GM18526 (cell line): ENCODE measurements around the gene SIL1.

Experiments
- POLR2A ChIP-seq: IDR thresholded peaks from 3 replicates; pipeline ENCODE4 v1.6.1; 2011; ENCODE audit not compliant: insufficient read length; ENCODE audit errors: extremely low read depth

SIL1 gene

DNA sequence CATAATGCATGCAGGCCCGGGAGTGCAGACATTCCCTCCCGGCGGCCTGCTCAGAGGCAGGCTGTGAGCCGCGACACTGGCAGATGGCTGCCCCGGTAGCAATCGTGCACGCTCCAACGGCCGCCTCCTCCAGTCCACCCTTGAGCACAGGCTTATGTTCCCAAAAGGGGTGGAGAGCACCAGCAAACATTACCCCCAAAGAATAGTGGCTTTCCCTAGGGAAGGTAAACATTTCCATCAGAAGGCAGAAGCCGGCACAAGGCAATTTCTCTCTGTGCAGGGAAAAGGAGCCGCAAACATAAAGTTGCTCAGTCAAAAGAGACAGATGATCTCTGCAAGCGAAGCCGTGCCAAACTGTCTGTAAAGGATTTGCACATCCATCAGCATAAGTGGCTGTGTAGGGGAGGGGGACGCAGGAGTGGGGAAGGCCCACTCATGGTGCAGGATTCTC is 92.5 kb downstream of the SIL1 start:
- no peak for TF ChIP-seq POLR2A

DNA sequence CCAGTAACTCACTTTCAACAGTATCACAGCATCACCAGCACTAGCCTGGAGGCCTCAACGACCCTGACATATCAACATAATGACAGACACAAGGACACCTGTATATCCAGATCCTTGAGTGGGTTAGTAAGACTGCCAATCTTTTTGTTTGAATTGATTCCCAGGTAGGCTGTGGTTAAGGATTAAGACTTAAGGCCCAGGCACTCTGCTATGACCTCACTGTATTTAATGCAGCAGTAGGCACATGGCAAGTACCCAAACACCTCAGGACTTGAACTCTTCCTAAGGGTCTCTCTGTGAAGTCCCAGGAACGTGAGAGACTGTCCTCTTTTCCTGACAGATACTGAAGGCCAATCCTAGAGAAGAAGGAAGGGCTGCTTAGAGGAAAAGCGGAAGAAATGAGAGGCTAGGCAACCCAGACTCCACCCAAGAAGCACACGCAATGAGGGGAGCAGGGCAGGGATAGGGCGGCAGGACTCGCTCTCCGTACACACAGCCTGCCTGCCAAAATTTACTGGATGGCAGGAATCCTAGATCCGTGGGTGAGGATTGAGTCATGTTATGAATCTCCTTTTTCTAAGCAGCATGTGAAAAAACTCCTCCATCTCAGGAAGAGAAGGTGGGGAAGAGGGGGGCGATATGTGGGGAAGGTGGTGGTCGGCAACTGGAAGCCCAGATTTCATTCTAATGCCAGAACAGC is 93.4 kb downstream of the SIL1 start:
- TF ChIP-seq POLR2A, result no peak

DNA sequence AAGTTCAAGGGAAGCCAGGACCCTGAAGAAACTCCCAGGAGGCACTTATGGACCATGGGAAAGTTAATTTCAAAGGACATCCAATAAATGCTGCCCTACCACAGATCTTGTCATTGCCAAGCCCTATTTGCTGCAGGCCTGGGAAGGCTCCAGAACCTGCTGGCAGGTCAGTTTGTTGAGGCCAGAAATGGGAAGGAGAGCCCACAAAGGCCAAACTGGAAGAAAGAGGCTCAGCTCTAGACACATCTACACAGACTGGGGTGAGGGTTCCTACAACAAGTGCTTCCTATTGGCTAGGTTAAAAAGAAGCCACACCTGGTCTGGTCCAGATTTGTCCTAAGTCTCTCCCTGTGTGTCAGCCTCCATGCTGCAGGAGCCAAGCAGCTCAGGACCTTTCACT is 94.4 kb downstream of the SIL1 start:
- TF ChIP-seq POLR2A, result no peak

DNA sequence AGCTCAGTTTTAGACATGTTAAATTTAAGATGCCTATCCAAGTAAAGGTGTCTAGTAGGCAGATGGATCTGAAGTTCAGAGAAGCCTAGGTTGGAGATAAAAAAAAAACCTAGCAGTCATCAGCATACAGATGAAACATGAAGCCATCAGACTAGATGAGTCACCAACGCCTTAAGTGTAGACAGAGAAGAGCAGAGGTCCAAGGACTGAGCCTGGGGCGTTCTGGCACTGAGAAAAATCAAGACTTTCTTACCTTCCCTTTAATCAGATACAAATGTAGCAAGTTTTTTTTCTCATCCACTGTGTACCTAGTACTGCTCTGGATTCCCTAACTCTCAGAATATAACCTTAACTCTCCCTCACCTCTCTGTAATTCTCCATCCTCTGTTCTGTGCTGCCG is 97.3 kb downstream of the SIL1 start:
- no peak for TF ChIP-seq POLR2A

DNA sequence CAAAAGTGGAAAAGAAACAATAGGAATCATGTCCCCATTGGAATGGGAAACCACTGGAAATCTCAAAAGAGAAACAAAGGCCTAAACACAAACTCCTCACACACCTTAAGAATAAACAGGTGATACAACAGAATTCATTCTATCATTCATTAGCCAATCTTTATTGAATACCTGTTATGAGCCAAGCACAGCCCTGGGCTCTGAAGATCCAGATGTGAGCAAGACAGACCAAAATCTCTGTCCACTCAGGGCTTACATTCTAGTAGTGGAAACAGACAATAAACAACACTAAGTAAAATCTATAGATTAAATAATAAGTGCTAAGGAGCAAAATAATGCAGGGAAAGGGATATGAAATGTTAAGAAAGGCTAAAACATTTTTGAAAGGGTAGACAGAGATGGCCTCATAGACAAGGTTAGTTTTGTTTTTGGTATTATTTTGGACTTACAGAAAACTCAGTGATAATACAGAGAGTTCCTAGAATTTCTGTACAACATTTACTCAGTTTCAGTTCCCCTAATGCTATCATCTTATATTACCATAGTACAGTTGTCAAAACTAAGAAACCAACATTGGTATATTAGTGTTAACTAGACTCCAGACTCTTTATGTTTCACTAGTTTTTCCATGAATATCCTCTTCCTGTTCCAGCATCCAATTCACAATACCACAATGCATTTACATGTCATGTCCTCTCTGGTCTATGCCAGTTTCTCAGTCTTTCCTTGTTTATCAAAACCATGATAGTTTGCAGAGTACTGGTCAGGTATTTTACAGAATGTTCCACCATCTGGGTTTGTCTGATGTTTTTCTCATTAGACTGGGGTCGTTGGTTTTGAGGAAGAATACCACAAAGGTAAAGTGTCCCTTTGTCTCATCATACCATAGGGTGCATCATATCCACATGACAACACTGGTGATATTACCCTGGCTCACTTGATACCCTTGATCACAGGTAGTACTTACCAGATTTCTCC is 103.7 kb downstream of the SIL1 start:
- no peak for TF ChIP-seq POLR2A

DNA sequence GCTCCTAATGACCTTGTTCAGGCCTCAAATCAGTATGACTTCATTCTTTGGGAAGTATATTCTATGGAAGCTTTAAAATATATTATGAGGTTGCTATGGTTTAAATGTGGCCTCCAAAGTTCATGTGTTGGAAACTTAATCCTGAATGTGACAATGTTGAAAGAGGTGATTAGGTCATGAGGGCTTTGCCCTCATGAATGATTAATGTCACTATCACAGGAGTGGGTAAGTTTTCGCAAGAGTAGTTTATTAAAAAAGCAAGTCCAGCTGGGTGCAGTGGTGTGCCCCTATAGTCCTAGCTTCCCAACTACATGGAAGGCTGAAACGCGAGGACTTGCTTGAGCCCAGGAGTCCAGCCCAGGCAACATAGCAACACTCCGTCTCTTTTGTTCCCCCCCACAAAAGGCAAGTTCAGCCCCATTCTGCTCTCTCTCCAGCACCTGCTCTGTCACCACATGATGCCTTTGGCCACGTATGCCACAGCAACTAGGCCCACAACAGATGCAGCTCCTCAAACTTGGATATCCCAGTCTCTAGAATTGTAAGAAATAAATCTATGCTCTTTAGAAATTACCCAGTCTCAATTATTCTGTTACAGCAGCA is 105.3 kb downstream of the SIL1 start:
- no peak for TF ChIP-seq POLR2A

DNA sequence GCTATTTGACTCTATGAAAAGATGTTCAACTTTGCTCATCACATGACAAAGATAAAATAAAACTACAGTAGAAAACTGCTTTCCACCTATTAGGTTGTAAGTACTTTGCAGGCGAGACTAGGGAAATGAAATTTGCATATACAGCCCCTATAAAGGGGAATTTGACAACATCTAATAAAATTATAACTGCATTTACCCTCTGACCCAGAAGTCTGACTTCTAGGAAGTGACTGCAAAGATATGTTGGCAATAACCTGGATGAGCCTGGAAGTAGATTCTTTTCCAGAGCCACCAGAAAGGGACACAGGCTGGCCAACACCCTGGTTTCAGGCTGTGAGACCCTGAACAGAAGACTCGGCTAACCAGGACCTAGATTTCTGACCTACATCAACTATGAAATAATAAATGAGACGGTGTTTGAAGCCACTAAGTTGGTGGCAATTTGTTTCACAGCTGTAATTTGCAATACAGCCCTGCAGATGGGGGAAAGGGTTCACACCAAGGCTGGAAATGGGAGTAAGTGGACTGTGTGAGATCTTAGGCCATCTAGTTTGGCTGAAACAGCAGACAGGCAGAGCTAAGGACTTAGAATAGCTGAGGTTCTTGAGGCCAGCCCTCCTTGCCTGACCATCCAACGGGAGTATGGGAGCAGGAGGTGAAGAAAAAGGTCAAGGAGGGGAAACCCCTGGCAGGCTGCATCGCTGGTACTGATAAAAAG is 106.6 kb downstream of the SIL1 start:
- TF ChIP-seq POLR2A, result no peak

DNA sequence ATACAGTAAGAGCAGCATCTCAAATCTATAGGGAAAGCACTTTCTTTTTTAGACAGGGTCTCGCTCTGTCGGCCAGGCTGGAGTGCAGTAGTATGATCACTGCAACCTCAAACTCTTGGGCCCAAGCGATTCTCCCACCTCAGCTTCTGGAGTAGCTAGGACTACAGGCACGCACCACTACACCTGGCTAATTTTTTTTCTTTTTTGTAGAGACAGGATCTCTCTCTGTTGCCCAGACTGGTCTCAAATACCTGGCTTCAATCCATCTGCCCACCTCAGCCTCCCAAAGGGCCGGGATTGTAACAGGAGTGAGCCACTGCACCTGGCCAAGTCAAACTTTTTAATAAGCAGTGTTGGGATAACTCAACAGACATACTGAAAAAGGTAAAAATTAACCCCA is 107.6 kb downstream of the SIL1 start:
- no peak for TF ChIP-seq POLR2A

DNA sequence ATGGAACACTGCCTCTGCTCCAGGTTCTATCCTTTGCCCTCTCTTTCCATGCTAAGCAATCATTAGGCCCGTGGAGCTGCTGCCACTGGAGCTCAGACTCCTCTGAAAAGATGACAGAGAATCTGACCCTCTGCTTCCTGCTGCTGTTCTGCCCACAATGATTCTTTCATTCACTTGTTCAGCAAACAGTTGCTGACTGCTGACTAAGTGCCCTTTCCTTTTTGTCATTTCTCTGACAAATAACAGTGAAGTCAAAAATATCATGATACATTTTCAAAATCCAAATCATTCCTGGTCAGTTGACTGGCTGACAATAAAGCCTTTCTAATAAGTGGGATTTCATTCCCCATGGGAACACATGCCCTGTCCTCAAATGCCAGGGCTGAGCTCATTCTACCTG is 110.1 kb downstream of the SIL1 start:
- no peak for TF ChIP-seq POLR2A

DNA sequence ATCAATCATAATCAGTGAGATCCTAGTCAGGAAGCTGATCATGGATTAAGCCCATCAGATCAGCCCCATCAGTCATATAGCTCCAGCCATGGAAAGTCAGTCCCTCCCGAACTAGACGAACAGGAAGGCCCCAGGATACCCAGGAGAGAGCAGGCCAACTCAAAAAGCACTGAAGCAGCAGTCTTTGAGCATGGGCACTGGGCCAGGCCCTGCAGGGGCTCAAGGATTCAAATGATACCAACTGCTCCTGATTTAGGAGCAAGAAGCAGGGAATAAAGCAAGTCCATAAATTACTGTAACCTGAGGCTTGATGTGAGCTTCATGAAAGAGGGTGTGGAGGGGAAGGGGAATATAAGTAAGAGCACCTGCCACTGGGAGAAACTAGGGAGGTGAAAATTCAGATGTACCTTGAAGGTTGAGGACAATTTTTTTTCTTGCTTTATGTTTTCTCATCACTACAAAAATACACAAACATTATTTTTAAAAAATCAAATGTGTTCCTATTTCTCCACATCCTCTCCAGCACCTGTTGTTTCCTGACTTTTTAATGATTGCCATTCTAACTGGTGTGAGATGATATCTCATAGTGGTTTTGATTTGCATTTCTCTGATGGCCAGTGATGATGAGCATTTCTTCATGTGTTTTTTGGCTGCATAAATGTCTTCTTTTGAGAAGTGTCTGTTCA is 115.2 kb downstream of the SIL1 start:
- TF ChIP-seq POLR2A, result no peak

DNA sequence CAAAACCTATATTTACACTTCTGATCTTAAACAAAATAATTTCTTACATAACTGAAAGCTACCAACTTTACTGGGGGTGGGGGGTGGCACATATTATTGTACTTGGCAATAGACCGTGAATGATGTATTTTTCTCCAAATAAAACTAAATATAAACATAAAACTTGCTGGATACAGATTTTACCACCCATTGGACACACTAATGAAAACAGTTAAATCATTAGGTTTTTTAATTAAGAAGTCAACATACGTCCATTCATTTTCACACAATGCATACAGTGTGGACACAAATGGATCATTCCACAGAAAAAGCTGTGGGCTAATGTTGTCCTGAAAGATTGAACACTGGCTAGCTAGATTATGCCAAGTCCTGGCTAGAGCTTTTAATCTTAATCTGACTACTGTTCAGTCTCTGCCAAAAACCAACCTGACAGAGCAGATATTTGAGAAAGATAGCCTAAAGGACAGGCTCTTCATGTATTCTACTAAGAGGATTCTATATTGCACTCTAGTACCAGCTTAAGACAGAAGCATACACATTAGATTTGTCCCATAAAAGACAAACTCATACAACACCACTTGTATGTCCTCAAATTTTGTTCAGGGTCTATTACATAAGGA is 118.1 kb downstream of the SIL1 start:
- TF ChIP-seq POLR2A, result no peak

DNA sequence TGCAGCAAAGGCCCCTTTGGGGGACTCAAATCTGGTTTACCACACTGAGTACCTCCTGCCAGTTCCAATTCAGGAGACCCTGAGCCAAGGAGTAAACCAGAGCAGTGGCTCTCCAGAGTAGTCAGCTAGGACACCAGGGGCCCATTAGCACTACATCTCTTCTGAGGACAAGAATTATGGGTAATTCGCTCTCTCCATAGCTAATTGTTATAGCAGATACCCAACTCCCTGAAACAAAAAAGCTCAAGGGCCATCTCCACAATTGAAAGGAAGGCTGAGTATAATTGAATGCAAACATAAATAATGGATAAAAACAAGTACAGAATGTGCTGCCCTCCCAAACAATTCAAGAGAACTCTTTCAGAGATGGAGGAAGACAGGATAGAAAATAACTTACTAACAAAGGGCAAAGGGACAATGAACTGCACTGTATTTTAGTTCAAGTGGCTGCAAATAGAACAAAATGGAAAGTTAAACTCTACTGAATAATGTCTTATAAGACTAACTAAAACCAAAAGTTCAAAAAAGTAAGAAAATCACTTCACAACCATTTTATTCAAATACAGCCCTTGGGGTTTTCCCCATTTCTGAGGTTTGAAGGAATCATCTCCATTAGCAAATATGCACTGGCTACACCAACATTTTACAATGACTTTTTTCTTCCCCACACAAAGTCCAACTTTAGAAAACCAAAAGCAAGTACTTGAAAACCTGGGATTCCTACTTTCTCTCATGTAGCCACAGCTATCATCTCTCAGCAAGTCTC is 118.8 kb downstream of the SIL1 start:
- no peak for TF ChIP-seq POLR2A

DNA sequence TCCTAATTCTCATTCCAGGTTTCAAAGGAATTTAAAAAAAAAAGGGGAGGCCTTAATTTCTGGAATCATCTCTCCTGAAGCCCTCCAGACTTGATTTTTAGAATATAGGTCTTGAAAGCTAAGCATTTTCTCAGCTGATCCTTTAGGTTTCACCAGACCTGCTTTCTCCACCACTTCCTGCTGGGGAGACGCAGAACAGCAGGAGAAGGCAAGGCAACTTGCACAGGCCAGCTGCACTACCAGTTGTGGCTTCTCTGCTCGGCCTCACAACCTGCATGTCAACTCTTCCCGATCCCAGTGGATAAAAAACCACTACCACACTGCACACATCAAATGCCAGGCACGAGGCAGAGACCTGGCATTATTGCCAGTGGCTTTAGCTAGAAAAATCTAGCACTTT is 119.8 kb downstream of the SIL1 start:
- no peak for TF ChIP-seq POLR2A

DNA sequence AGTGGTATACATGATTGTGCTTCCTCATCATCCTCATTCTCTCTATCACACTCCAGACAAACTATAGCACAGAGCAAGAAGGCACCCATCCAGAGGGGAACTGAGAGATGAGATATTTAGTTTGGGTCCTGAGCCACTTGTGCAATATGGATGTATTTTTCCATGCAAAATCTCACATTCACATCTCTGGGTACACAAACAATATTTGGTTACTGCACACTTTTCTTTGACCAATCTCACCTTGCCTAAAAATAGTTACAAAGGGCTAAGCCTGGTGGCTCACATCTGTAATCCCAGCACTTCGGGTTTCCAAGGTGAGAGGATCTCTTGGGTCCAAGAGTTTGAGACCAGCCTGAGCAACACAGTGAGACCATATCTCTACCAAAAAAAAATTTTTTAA is 120.3 kb downstream of the SIL1 start:
- TF ChIP-seq POLR2A, result no peak

DNA sequence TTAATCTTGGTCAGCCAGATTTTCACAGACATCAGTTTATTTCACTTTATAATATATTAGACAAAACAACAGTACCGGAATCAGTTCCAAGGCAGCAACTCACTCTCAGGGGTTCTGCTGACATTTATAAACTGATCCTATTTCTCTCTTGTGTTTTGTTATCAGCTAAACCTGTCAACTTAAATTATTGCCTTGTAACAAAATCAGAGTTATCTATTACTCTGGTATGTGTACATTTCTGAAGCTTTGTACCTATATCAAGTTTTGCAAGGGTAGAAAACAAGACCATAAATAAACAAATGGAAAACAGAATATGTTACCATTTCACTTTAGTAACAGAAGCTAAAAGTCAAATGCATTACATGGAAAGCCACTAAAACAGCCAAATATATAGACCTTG is 122.1 kb downstream of the SIL1 start:
- TF ChIP-seq POLR2A, result no peak
